ENCODE measurements around the gene EGFR.
"Not testable (repeated sequence)": the region's sequence is repeated elsewhere in the genome, so short reads cannot be mapped to it uniquely, and the experiment has no call there.

DNA sequence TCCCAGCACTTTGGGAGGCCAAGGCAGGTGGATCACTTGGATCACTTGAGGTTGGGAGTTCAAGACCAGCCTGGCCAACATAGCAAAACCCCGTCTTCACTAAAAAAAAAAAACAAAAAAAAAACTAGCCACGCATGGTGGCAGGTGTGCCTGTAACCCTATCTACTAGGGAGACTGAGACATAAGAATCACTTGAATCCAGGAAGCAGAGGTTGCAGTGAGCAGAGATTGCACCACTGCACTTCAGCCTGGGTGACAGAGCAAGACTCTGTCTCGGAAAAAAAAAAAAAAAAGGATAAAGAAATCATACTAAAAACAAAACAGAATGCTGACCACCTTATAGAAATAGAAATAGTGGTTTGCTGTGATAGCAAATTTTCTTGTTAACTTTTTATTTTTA, 16.6 kb downstream of the EGFR start:
- not testable (repeated sequence) for TF ChIP-seq CTCF, POLR2A (IDR thresholded peaks at IDR 0.05)

Measured in adrenal gland (tissue), 5 donors.